HCT116 (cell line): ENCODE measurements around the gene SCGB1C2.
A peak's percentile ranks its signal among the peaks of the same experiment; 100 is the strongest.

Source experiments
- CEBPB ChIP-seq: IDR thresholded peaks from 2 replicates; pipeline ENCODE4 v1.6.1; 2012; ENCODE audit warnings: low read depth
- EGR1 ChIP-seq: IDR thresholded peaks from 2 replicates; pipeline ENCODE4 v1.6.1; 2012; ENCODE audit warnings: low read depth
- EZH2 ChIP-seq: fragments of 200-600 bp; sonication (generic); IDR thresholded peaks from 2 replicates; pipeline ENCODE4 v1.6.1; 2017; ENCODE audit warnings: antibody characterized with exemption, mixed run types
- EZH2phosphoT487 ChIP-seq: fragments of 200-600 bp; IDR thresholded peaks from 2 replicates; pipeline ENCODE4 v1.6.1; 2018; ENCODE audit warnings: antibody characterized with exemption, borderline replicate concordance
- FOSL1 ChIP-seq: IDR thresholded peaks from 2 replicates; pipeline ENCODE4 v1.6.1; 2012; ENCODE audit warnings: low read depth
- JUND ChIP-seq: IDR thresholded peaks from 2 replicates; pipeline ENCODE4 v1.6.1; 2012
- POLR2A ChIP-seq: IDR thresholded peaks from 2 replicates; pipeline ENCODE4 v1.7.0; 2011; ENCODE audit warnings: borderline replicate concordance; ENCODE audit not compliant: insufficient read depth, insufficient read length; ENCODE audit errors: extremely low read depth
- POLR2AphosphoS5 ChIP-seq: IDR thresholded peaks from 2 replicates; pipeline ENCODE4 v1.6.1; 2011; ENCODE audit warnings: mild to moderate bottlenecking, low read depth, low read length, moderate library complexity
- RAD21 ChIP-seq: IDR thresholded peaks from 2 replicates; pipeline ENCODE4 v1.6.1; 2012; ENCODE audit warnings: low read depth, mild to moderate bottlenecking
- REST ChIP-seq: IDR thresholded peaks from 2 replicates; pipeline ENCODE4 v1.6.1; 2012; ENCODE audit warnings: low read depth
- SP1 ChIP-seq: IDR thresholded peaks from 2 replicates; pipeline ENCODE4 v1.6.1; 2012; ENCODE audit warnings: low read depth
- ZBTB33 ChIP-seq: IDR thresholded peaks from 2 replicates; pipeline ENCODE4 v1.6.1; 2011; ENCODE audit warnings: mild to moderate bottlenecking, low read length, moderate library complexity; ENCODE audit not compliant: insufficient replicate concordance; ENCODE audit errors: extremely low read depth
- ZNF274 ChIP-seq: fragments of 200-500 bp; sonication (Bioruptor generic); IDR thresholded peaks from 2 replicates; pipeline ENCODE4 v1.6.1; 2014; ENCODE audit warnings: mild to moderate bottlenecking, low read depth, low read length, inconsistent platforms
- TF ChIP-seq, protein P1 (sequence below), 3 experiments: fragments of 200-600 bp in 1 of 3; sonication (generic) in 1 of 3; IDR thresholded peaks in 2 of 3; conservative IDR thresholded peaks in 1 of 3; 2 replicates each; pipeline ENCODE4 v1.5.1; 2012 to 2017; ENCODE audit warnings: low read depth in 2 of 3, low read length in 2 of 3, antibody characterized with exemption in 1 of 3, borderline replicate concordance in 1 of 3, control low read depth in 1 of 3, mild to moderate bottlenecking in 1 of 3, mixed read lengths in 1 of 3, mixed run types in 1 of 3, moderate library complexity in 1 of 3; ENCODE audit not compliant: insufficient read depth in 1 of 3

GRCh38 chr17:149231-149630 lies 11.9 kb downstream of the SCGB1C2 start:
- TF ChIP-seq REST (no peak), ZNF274 (no peak), POLR2A (no peak), EGR1 (no peak), CEBPB (no peak), SP1 (no peak), ZBTB33 (no peak), EZH2 (no peak), RAD21 (peak; percentile 27; the same call in 1 of the 2 replicates), POLR2AphosphoS5 (no peak), JUND (no peak), EZH2phosphoT487 (no peak), FOSL1 (no peak)
- TF ChIP-seq, protein P1, sequence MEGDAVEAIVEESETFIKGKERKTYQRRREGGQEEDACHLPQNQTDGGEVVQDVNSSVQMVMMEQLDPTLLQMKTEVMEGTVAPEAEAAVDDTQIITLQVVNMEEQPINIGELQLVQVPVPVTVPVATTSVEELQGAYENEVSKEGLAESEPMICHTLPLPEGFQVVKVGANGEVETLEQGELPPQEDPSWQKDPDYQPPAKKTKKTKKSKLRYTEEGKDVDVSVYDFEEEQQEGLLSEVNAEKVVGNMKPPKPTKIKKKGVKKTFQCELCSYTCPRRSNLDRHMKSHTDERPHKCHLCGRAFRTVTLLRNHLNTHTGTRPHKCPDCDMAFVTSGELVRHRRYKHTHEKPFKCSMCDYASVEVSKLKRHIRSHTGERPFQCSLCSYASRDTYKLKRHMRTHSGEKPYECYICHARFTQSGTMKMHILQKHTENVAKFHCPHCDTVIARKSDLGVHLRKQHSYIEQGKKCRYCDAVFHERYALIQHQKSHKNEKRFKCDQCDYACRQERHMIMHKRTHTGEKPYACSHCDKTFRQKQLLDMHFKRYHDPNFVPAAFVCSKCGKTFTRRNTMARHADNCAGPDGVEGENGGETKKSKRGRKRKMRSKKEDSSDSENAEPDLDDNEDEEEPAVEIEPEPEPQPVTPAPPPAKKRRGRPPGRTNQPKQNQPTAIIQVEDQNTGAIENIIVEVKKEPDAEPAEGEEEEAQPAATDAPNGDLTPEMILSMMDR (IDR thresholded peaks at IDR 0.05 in 2 of 3, conservative IDR thresholded peaks at IDR 0.05 in 1 of 3; ENCODE audit: borderline replicate concordance in 1 of 3, insufficient read depth in 1 of 3, low read depth in 2 of 3, low read length in 2 of 3) = peak in 1 of 3 experiments; percentile 20; a peak in 1 of 6 replicates
